HepG2 (cell line): ENCODE measurements around the gene NIP7. TPM values are rescaled to one million over a fixed set of nuclear protein-coding genes. Genes with fewer than 3 reads are reported as not detected.
A peak's percentile ranks its signal among the peaks of the same experiment; 100 is the strongest.

Experiments
- FOXK2 ChIP-seq: fragments of 450-650 bp; IDR thresholded peaks from 2 replicates; pipeline ENCODE4 v1.6.1; 2016
- PHB2 ChIP-seq: fragments of 450-650 bp; IDR thresholded peaks from 2 replicates; pipeline ENCODE4 v1.6.1; 2018; ENCODE audit not compliant: partially characterized antibody
- SIX1 ChIP-seq: sonication (generic); formaldehyde crosslinking; IDR thresholded peaks from 2 replicates; pipeline ENCODE4 v1.4.0; 2020; ENCODE audit warnings: missing genetic modification reagents, borderline replicate concordance
- SMC3 ChIP-seq: IDR thresholded peaks from 2 replicates; pipeline ENCODE4 v1.6.1; 2011; ENCODE audit warnings: low read length, improper control_type of control experiment
- U2AF1 ChIP-seq: fragments of 200-400 bp; formaldehyde crosslinking; optimal IDR thresholded peaks from 2 replicates; pipeline ENCODE3; 2017; ENCODE audit warnings: mild to moderate bottlenecking, low read depth, low read length
- ZFAT ChIP-seq: sonication (generic); formaldehyde crosslinking; conservative IDR thresholded peaks from 2 replicates; pipeline ENCODE4 v1.8.1; 2023; ENCODE audit warnings: missing genetic modification reagents, inconsistent platforms
- ZNF460 ChIP-seq: sonication (generic); formaldehyde crosslinking; IDR thresholded peaks from 2 replicates; pipeline ENCODE4 v1.5.1; 2020; ENCODE audit warnings: missing genetic modification reagents, mild to moderate bottlenecking, borderline replicate concordance
- ZNF558 ChIP-seq: sonication (generic); formaldehyde crosslinking; IDR thresholded peaks from 2 replicates; pipeline ENCODE4 v1.9.0; 2022; ENCODE audit warnings: mild to moderate bottlenecking, missing genetic modification reagents, borderline replicate concordance
- ZNF567 ChIP-seq: sonication (generic); formaldehyde crosslinking; IDR thresholded peaks from 2 replicates; pipeline ENCODE4 v1.8.1; 2023; ENCODE audit warnings: mild to moderate bottlenecking, missing genetic modification reagents, borderline replicate concordance
- ZNF747 ChIP-seq: sonication (generic); formaldehyde crosslinking; IDR thresholded peaks from 2 replicates; pipeline ENCODE4 v1.8.1; 2023; ENCODE audit warnings: missing genetic modification reagents, mild to moderate bottlenecking, borderline replicate concordance
- ZNF75D ChIP-seq: sonication (generic); formaldehyde crosslinking; IDR thresholded peaks from 2 replicates; pipeline ENCODE4 v1.8.1; 2023; ENCODE audit warnings: missing genetic modification reagents, mild to moderate bottlenecking, borderline replicate concordance
- ZSCAN12 ChIP-seq: sonication (generic); formaldehyde crosslinking; IDR thresholded peaks from 2 replicates; pipeline ENCODE4 v1.9.0; 2021; ENCODE audit warnings: mild to moderate bottlenecking, missing genetic modification reagents
- polyA plus RNA-seq, 8 experiments: library from polyadenylated mRNA; depleted of rRNA in 3 of 8; stranded (reverse) in 7 of 8; unstranded in 1 of 8; fragments of >200 nt; fragmentation: Illumina TruSeq in 4 of 8; extraction: Trizol in 4 of 8; gene quantifications; 2 replicates each; pipeline versions ENCODE4 v1.2.1 to v1.2.3, GENCODE V29; 2011 to 2016; ENCODE audit warnings: low read depth in 4 of 8, missing spikeins in 1 of 8, mixed read lengths in 1 of 8; ENCODE audit not compliant: insufficient read depth in 1 of 8
- total RNA-seq, 5 experiments: library from RNA; depleted of rRNA; stranded (reverse); fragments of >200 nt; fragmentation: Illumina TruSeq; extraction: Trizol; gene quantifications; 2 replicates each; pipeline ENCODE4 v1.2.3, GENCODE V29; 2016; ENCODE audit warnings: low read depth in 1 of 5
- TF ChIP-seq, protein P1 (sequence below): fragments of 450-650 bp; IDR thresholded peaks from 2 replicates; pipeline ENCODE4 v1.6.1; 2017
- TF ChIP-seq, protein P2 (sequence below): IDR thresholded peaks from 2 replicates; pipeline ENCODE4 v1.6.1; 2016; ENCODE audit warnings: low read depth, missing genetic modification reagents, missing compliant biosample characterization
- TF ChIP-seq, protein P3 (sequence below): sonication (generic); formaldehyde crosslinking; IDR thresholded peaks from 2 replicates; pipeline ENCODE4 v1.4.0; 2020; ENCODE audit warnings: low read depth, mild to moderate bottlenecking, missing genetic modification reagents
- TF ChIP-seq, protein P4 (sequence below), 2 experiments: sonication (generic) in 1 of 2; formaldehyde crosslinking in 1 of 2; IDR thresholded peaks; 2 replicates each; pipeline versions ENCODE4 v1.4.0 to v1.6.1; 2016 to 2020; ENCODE audit warnings: borderline replicate concordance in 1 of 2, low read depth in 1 of 2, mild to moderate bottlenecking in 1 of 2, missing genetic modification reagents in 1 of 2

Gene NIP7
- total and polyA plus RNA-seq, 2 of the 13 experiments (the other 11 are each of a cell fraction or from before 2014, with no cell fraction given) = 15.3 to 114 TPM

DNA sequence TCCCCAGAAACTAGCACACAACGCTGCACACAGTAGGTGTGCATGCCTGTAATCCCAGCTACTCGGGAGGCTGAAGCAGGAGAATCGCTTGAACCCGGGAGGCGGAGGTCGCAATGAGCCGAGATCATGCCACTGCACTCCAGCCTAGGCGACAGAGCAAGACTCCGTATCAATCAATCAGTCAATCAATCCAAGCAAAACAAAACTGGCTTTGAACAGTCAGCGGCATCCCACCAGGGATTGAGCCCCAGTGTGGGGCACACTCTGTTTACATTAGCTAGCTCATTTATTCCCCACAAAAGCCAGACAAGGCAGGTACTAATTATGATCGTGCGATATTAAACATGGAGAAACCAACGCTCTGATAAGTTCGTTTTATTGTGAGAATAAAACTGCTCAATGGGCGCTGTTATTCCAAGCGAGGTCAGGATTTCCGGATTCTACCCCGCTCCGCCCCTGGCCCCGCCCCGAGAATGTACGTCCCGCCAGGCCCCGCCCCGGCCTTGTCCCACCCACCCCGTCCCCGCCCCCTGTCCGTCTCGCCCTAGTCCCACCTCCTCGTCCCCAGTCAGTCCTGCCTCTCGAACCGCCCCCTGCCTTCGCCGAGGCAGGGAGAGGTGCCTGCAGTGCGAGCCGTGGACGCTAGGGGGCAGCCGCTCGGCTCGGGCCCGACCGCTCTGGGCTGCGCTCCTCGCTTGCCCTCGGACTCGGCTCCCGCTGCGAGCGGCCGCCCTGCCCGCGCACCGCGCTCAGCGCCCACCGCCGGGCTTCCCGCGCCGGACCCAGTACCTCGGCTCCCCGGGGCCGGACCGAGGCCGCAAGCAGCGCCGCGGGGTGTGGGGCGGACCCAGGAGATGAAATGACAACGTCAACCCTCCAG lies 28.7 kb upstream of the NIP7 start, which contains the start of gene VPS4A (continued):
- TF ChIP-seq ZNF747 (CRISPR knock-in tag) (peak; percentile 85), ZSCAN12 (CRISPR knock-in tag) (peak; percentile 31; the same call in 1 of the 2 replicates), FOXK2 (no peak), PHB2 (no peak), ZNF558 (CRISPR knock-in tag) (0 out of 2 replicates have a peak, but pooled peaks have one; percentile 17), ZFAT (no peak), U2AF1 (no peak), SMC3 (no peak; the same call in 1 of the 2 replicates), SIX1 (CRISPR knock-in tag) (no peak; the same call in 1 of the 2 replicates), ZNF75D (no peak), ZNF460 (CRISPR knock-in tag) (no peak), ZNF567 (CRISPR knock-in tag) (0 out of 2 replicates have a peak, but pooled peaks have one; percentile 75)
- TF ChIP-seq, protein P1, sequence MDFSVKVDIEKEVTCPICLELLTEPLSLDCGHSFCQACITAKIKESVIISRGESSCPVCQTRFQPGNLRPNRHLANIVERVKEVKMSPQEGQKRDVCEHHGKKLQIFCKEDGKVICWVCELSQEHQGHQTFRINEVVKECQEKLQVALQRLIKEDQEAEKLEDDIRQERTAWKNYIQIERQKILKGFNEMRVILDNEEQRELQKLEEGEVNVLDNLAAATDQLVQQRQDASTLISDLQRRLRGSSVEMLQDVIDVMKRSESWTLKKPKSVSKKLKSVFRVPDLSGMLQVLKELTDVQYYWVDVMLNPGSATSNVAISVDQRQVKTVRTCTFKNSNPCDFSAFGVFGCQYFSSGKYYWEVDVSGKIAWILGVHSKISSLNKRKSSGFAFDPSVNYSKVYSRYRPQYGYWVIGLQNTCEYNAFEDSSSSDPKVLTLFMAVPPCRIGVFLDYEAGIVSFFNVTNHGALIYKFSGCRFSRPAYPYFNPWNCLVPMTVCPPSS = no peak
- TF ChIP-seq, protein P2, sequence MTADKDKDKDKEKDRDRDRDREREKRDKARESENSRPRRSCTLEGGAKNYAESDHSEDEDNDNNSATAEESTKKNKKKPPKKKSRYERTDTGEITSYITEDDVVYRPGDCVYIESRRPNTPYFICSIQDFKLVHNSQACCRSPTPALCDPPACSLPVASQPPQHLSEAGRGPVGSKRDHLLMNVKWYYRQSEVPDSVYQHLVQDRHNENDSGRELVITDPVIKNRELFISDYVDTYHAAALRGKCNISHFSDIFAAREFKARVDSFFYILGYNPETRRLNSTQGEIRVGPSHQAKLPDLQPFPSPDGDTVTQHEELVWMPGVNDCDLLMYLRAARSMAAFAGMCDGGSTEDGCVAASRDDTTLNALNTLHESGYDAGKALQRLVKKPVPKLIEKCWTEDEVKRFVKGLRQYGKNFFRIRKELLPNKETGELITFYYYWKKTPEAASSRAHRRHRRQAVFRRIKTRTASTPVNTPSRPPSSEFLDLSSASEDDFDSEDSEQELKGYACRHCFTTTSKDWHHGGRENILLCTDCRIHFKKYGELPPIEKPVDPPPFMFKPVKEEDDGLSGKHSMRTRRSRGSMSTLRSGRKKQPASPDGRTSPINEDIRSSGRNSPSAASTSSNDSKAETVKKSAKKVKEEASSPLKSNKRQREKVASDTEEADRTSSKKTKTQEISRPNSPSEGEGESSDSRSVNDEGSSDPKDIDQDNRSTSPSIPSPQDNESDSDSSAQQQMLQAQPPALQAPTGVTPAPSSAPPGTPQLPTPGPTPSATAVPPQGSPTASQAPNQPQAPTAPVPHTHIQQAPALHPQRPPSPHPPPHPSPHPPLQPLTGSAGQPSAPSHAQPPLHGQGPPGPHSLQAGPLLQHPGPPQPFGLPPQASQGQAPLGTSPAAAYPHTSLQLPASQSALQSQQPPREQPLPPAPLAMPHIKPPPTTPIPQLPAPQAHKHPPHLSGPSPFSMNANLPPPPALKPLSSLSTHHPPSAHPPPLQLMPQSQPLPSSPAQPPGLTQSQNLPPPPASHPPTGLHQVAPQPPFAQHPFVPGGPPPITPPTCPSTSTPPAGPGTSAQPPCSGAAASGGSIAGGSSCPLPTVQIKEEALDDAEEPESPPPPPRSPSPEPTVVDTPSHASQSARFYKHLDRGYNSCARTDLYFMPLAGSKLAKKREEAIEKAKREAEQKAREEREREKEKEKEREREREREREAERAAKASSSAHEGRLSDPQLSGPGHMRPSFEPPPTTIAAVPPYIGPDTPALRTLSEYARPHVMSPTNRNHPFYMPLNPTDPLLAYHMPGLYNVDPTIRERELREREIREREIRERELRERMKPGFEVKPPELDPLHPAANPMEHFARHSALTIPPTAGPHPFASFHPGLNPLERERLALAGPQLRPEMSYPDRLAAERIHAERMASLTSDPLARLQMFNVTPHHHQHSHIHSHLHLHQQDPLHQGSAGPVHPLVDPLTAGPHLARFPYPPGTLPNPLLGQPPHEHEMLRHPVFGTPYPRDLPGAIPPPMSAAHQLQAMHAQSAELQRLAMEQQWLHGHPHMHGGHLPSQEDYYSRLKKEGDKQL (CRISPR knock-in tag) = 0 out of 2 replicates have a peak, but pooled peaks have one; percentile 14
- TF ChIP-seq, protein P3, sequence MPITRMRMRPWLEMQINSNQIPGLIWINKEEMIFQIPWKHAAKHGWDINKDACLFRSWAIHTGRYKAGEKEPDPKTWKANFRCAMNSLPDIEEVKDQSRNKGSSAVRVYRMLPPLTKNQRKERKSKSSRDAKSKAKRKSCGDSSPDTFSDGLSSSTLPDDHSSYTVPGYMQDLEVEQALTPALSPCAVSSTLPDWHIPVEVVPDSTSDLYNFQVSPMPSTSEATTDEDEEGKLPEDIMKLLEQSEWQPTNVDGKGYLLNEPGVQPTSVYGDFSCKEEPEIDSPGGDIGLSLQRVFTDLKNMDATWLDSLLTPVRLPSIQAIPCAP = no peak
- TF ChIP-seq, protein P4, sequence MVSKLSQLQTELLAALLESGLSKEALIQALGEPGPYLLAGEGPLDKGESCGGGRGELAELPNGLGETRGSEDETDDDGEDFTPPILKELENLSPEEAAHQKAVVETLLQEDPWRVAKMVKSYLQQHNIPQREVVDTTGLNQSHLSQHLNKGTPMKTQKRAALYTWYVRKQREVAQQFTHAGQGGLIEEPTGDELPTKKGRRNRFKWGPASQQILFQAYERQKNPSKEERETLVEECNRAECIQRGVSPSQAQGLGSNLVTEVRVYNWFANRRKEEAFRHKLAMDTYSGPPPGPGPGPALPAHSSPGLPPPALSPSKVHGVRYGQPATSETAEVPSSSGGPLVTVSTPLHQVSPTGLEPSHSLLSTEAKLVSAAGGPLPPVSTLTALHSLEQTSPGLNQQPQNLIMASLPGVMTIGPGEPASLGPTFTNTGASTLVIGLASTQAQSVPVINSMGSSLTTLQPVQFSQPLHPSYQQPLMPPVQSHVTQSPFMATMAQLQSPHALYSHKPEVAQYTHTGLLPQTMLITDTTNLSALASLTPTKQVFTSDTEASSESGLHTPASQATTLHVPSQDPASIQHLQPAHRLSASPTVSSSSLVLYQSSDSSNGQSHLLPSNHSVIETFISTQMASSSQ (IDR thresholded peaks at IDR 0.05; ENCODE audit: low read depth) = no peak
- TF ChIP-seq, protein P4 (CRISPR knock-in tag; IDR thresholded peaks at IDR 0.05; ENCODE audit: borderline replicate concordance) = 0 out of 2 replicates have a peak, but pooled peaks have one; percentile 19
